ENCODE data around the gene SHKBP1.

- TF ChIP-seq AKAP8 (CRISPR knock-in tag; IDR thresholded peaks at IDR 0.05) (no peak), GMEB1 (CRISPR knock-in tag; IDR thresholded peaks at IDR 0.05; ENCODE audit: borderline replicate concordance) (no peak), FOXA1 (IDR thresholded peaks at IDR 0.05) (no peak), FOXA1 (CRISPR knock-in tag; IDR thresholded peaks at IDR 0.05) (no peak), HNRNPK (IDR thresholded peaks at IDR 0.05; ENCODE audit: low read depth, low read length, poor library complexity, severe bottlenecking) (no peak), RAD21 (CRISPR knock-in tag; IDR thresholded peaks at IDR 0.05) (no peak), SMC3 (IDR thresholded peaks at IDR 0.05; ENCODE audit: low read length) (no peak), MAZ (IDR thresholded peaks at IDR 0.05; ENCODE audit: borderline replicate concordance, low read depth, low read length) (no peak), MAZ (CRISPR knock-in tag; IDR thresholded peaks at IDR 0.05; ENCODE audit: low read depth) (no peak)
- TF ChIP-seq, protein P1, sequence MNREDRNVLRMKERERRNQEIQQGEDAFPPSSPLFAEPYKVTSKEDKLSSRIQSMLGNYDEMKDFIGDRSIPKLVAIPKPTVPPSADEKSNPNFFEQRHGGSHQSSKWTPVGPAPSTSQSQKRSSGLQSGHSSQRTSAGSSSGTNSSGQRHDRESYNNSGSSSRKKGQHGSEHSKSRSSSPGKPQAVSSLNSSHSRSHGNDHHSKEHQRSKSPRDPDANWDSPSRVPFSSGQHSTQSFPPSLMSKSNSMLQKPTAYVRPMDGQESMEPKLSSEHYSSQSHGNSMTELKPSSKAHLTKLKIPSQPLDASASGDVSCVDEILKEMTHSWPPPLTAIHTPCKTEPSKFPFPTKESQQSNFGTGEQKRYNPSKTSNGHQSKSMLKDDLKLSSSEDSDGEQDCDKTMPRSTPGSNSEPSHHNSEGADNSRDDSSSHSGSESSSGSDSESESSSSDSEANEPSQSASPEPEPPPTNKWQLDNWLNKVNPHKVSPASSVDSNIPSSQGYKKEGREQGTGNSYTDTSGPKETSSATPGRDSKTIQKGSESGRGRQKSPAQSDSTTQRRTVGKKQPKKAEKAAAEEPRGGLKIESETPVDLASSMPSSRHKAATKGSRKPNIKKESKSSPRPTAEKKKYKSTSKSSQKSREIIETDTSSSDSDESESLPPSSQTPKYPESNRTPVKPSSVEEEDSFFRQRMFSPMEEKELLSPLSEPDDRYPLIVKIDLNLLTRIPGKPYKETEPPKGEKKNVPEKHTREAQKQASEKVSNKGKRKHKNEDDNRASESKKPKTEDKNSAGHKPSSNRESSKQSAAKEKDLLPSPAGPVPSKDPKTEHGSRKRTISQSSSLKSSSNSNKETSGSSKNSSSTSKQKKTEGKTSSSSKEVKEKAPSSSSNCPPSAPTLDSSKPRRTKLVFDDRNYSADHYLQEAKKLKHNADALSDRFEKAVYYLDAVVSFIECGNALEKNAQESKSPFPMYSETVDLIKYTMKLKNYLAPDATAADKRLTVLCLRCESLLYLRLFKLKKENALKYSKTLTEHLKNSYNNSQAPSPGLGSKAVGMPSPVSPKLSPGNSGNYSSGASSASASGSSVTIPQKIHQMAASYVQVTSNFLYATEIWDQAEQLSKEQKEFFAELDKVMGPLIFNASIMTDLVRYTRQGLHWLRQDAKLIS (CRISPR knock-in tag; IDR thresholded peaks at IDR 0.05): no peak
These were observed 16.6 kb upstream of the SHKBP1 start for GRCh38 chr19:40560092-40560507.
